Fibroblast of the aortic adventitia (primary cell): ENCODE measurements around the gene ATP10A. TPM values are rescaled to one million over a fixed set of nuclear protein-coding genes. Genes with fewer than 3 reads are reported as not detected.
"Not testable (repeated sequence)": the region's sequence is repeated elsewhere in the genome, so short reads cannot be mapped to it uniquely, and the experiment has no call there.

ENCODE experiments used
- DNase-seq: peaks from one replicate; pipeline ENCODE4 v3.0.0-alpha.2; 2010; ENCODE audit warnings: low read depth
- H3K4me3 ChIP-seq: 2 replicates; pipeline ENCODE4 v1.5.1; 2011; ENCODE audit warnings: low read depth, mild to moderate bottlenecking, control low read depth, low read length, moderate library complexity
- total RNA-seq: library from RNA; depleted of rRNA; stranded (reverse); fragments of >200 nt; gene quantifications from 2 replicates; pipeline ENCODE4 v1.2.3, GENCODE V29; 2012; ENCODE audit warnings: low replicate concordance
- TF ChIP-seq, protein P1 (sequence below): IDR thresholded peaks from 2 replicates; pipeline ENCODE4 v1.5.1; 2011; ENCODE audit warnings: mild to moderate bottlenecking, low read length, control low read depth, inconsistent platforms; ENCODE audit not compliant: insufficient read depth

ATP10A gene
- total RNA-seq, 1 donor, result 4.4 TPM

DNA sequence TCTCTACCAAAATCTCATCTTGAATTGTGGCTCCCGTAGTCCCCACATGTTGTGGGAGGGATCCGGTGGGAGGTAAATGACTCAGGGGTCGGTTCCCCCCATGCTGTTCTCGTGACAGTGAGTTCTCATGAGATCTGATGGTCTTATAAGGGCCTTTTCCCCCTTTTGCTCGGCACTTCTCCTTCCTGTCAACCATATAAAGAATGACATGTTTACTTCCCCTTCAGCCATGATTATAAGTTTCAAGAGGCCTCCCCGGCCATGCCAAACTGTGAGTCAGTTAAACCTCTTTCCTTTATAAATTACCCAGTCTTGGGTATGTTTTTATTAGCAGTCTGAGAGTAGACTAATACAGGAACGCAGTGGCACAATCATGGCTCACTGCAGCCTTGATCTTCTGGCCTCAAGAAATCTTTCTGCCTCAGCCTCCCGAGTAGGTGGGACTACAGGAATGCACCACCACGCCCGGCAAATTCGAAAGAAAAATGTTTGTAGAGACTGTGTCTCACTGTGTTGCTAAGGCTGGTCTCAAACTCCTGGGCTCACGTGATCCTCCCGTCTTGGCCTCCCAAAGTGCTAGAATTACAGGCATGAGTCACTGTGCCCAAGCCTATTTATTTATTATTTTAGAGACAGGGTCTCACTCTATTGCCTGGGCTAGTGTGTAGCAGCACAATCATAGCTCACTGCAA lies 101.0 kb downstream of the ATP10A start:
- TF ChIP-seq, protein P1, sequence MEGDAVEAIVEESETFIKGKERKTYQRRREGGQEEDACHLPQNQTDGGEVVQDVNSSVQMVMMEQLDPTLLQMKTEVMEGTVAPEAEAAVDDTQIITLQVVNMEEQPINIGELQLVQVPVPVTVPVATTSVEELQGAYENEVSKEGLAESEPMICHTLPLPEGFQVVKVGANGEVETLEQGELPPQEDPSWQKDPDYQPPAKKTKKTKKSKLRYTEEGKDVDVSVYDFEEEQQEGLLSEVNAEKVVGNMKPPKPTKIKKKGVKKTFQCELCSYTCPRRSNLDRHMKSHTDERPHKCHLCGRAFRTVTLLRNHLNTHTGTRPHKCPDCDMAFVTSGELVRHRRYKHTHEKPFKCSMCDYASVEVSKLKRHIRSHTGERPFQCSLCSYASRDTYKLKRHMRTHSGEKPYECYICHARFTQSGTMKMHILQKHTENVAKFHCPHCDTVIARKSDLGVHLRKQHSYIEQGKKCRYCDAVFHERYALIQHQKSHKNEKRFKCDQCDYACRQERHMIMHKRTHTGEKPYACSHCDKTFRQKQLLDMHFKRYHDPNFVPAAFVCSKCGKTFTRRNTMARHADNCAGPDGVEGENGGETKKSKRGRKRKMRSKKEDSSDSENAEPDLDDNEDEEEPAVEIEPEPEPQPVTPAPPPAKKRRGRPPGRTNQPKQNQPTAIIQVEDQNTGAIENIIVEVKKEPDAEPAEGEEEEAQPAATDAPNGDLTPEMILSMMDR, result no peak
- no peak for DNase-seq
- no peak overlapping the region for H3K4me3 ChIP-seq

DNA sequence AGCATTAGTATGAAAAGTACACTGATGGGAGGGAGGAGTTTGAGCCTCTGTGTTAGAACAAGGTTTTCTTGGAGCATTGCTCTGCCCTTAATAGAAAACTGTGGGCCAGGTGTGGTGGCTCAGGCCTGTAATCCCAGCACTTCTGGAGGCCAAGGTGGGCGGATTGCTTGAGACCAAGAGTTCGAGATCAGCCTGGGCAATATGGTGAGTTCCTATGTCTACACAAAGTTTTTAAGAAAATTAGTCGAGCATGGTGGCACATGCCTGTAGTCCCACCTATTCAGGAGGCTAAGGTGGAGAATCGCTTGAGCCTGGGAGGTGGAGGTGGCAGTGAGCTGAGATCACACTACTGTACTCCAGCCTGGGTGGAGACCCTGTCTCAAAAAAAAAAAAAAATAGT lies 103.7 kb downstream of the ATP10A start:
- TF ChIP-seq, protein P1, result no peak
- no peak overlapping the region for H3K4me3 ChIP-seq
- DNase-seq, result no peak

DNA sequence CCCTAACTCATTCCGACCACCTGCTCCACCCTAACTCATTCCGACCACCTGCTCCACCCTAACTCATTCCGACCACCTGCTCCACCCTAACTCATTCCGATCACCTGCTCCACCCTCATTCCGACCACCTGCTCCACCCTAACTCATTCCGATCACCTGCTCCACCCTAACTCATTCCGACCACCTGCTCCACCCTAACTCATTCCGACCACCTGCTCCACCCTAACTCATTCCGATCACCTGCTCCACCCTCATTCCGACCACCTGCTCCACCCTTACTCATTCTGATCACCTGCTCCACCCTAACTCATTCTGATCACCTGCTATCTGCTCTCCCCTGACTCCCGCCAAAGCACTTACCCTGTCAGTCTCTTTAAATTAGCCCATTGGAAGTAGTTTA lies 104.5 kb downstream of the ATP10A start:
- DNase-seq, H3K4me3 ChIP-seq: not testable (repeated sequence)

DNA sequence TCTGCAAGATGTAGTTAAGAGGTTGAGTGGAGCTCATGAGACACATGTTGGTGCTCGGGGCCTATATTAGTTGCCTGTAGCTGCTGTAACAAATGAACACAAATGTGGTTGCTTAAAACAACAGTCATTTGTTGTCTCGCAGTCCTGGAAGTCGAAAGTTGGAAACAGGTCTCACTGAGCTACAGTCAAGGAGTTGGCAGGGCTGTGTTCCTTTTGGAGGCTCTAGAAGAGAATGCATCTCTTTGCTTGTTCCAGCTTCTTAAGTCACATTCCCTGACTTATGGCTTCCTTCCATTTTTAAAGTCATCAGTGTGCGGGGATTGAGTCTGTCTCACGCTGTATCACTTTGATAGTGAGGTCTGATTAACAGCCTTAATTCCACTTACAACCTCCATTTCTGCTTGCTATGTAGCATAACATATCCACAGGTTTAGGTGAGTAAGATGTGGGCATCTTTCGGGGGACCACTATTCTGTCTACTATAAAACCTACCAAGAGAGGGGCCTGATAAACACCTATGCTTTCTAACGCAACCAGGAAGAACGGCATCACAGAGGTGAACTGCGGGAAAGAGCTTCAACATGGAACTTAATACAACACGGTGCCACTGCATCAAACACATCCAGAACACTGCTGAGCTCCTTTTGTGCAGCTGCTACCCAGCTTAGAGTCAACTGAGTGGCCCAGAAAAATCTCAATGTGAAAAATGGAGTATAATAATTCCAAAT lies 119.4 kb downstream of the ATP10A start:
- DNase-seq, result peak; percentile 58
- H3K4me3 ChIP-seq, result no peak overlapping the region
- TF ChIP-seq, protein P1, result no peak

DNA sequence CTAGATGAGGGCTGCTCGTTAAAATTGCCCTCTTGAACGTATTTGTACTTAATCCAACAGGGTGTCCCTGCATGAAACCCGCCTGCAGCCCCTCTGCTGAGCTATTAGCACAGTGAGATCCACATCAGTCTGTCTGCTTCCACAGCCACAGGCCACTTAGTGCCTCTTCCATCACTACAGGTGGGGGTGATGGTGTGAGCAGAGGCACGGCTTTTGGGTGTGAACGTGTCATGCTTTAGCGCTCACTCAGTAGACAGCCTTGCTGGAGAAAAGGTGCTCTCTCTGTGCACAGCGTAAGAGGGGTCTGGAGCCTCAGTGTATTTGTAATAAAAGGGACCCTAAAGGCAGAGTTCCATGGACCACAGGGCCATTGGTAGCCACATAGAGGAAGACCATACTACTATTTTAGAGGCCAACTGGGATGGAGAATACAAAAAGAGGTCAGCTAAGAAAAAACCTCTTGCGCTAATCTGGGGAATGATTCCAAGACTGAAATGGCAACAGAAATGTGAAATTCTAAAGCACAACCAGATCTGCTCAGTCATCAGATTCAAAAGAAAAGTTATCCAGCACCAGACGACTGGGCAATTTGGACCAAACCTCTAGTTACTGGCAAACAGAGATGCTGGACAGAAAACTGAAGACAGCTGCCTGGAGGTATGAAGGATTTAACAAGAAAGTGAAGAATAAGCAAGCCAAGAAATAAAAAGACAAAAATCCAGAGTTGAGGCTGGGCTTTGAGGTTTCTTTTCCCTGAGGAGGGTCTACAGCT lies 120.2 kb downstream of the ATP10A start:
- TF ChIP-seq, protein P1, result no peak
- peak; percentile 42 for DNase-seq
- H3K4me3 ChIP-seq, result no peak overlapping the region

DNA sequence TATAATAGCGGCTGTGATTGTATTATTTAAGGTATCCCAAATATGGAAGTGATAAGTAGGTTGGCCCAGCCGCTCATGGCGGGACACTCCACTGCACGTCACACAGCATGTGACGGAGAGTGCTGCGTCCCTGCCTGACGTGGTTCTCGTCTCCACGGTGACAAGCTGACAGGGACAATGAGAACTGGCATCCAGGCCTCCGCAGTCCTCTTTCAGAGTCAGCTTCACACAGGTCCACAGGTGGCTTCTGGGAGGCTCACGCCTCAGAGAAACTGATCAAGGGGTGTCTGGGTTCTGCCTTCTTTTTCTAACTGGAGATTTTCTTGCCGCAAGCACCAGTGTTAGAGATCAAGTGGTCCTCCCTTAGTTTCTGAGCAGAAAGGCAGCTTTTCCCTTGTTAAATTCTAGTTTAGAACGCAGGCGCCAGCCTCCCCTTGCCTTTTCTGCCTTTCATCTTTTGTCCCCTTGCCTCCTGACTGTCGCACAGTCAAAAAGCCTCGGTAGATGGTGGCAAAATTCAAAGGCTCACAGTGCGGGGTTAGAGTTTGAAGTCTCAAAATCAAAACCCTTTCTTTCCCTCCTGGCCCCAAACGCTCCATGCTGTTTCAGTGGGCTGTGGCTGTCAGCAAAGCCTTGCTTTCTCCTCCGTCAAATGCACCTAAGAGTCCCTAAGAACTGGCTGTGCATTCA lies 120.9 kb downstream of the ATP10A start:
- no peak overlapping the region for H3K4me3 ChIP-seq
- no peak for DNase-seq
- TF ChIP-seq, protein P1, result no peak

DNA sequence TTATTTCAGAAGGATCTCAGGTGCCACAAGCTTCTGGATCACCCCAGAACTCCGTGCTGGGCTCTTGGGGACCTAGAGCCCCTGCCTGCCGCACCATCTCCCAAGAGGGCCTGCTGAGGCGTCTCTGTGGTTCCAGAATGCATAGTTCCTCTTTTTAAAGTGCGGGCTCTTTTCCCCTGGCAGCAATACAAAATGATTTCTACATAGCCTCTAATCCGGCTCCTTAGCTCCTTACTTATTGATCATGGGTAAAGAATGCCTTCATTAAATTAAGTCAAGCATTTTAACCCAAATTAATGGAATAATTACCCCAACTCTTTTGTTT lies 121.9 kb downstream of the ATP10A start:
- no peak for DNase-seq
- TF ChIP-seq, protein P1, result no peak
- H3K4me3 ChIP-seq, result no peak overlapping the region
